OCI-LY3 (cell line): ENCODE data around the gene ASCC3.

Source experiments
- EZH2phosphoT487 ChIP-seq: fragments of 200-600 bp; shearing (Covaris generic); IDR thresholded peaks from 2 replicates; pipeline ENCODE4 v1.6.1; 2018; ENCODE audit warnings: antibody characterized with exemption, mixed run types, low read depth
- TF ChIP-seq, protein P1 (sequence below): fragments of 200-600, 300-600 bp; sonication (generic); IDR thresholded peaks from 2 replicates; pipeline ENCODE4 v1.5.1; 2014; ENCODE audit warnings: antibody characterized with exemption, low read length, low read depth

DNA sequence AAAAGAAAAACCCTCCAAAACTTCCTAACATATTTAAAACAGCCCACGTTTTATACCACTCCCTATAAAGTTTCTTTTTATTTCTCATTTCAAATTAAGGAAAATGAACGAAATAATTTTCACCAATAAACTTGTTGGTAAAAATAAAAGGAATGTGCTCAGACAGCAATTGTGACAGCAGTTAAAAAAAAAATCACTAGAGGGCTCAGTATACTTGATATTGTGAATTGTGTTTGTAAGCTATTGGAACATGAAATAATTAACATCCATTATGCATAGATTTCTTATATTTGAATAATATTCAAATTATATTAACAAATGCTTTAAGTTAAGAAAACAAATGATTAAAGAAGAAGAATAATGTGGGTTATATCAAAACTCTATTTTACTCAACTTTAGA lies 105.5 kb downstream of the ASCC3 start:
- TF ChIP-seq, protein P1, sequence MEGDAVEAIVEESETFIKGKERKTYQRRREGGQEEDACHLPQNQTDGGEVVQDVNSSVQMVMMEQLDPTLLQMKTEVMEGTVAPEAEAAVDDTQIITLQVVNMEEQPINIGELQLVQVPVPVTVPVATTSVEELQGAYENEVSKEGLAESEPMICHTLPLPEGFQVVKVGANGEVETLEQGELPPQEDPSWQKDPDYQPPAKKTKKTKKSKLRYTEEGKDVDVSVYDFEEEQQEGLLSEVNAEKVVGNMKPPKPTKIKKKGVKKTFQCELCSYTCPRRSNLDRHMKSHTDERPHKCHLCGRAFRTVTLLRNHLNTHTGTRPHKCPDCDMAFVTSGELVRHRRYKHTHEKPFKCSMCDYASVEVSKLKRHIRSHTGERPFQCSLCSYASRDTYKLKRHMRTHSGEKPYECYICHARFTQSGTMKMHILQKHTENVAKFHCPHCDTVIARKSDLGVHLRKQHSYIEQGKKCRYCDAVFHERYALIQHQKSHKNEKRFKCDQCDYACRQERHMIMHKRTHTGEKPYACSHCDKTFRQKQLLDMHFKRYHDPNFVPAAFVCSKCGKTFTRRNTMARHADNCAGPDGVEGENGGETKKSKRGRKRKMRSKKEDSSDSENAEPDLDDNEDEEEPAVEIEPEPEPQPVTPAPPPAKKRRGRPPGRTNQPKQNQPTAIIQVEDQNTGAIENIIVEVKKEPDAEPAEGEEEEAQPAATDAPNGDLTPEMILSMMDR, result peak; percentile 18; the same call in 1 of the 2 replicates
- TF ChIP-seq EZH2phosphoT487, result no peak
